B cell (primary cell): ENCODE data around the gene USP12. TPM values are rescaled to one million over a fixed set of nuclear protein-coding genes. Genes with fewer than 3 reads are reported as not detected.

Experiments used
- ATAC-seq: fragments of 200-7000 bp; cut with Tn5 transposase; one replicate; pipeline ENCODE4 v1.10.0; 2021; ENCODE audit warnings: low read depth, mild to moderate bottlenecking, moderate number of reproducible peaks, moderate library complexity
- CTCF ChIA-PET: fragments of 350-600 bp; sonication (Branson Sonifier 250); formaldehyde crosslinking; loops from one replicate; lab custom pipeline; 2021; ENCODE audit warnings: antibody characterized with exemption, inconsistent platforms; lab: Charles Lee
- POLR2A ChIA-PET: fragments of 350-600 bp; sonication (Branson Sonifier 250); formaldehyde crosslinking; loops from one replicate; lab custom pipeline; 2021; ENCODE audit warnings: antibody characterized with exemption; lab: Charles Lee
- DNase-seq: peaks from one replicate; pipeline ENCODE4 v3.0.0; 2013
- H2AFZ ChIP-seq: 2 replicates; pipeline ENCODE4 v1.6.1; 2012; ENCODE audit warnings: mild to moderate bottlenecking, low read depth, low read length; ENCODE audit not compliant: insufficient read depth, poor library complexity, severe bottlenecking
- H3K27ac ChIP-seq, 2 donors: 1 replicate in 1 of 2; 2 replicates in 1 of 2; pipeline ENCODE4 v1.5.1; 2012 to 2013; ENCODE audit warnings: low read length in 2 of 2, mild to moderate bottlenecking in 2 of 2, moderate library complexity in 1 of 2
- H3K27me3 ChIP-seq, 4 experiments: fragments of 200-600 bp in 1 of 4; sonication (generic) in 1 of 4; replicated peaks in 1 of 4; 1 replicate in 2 of 4; 2 replicates in 2 of 4; pipeline versions ENCODE4 v1.6.1 to v1.7.0; 2013 to 2016; ENCODE audit warnings: low read length in 3 of 4, mild to moderate bottlenecking in 2 of 4, mixed read lengths in 1 of 4, moderate library complexity in 1 of 4; ENCODE audit not compliant: insufficient read depth in 4 of 4, control insufficient read depth in 3 of 4; ENCODE audit errors: control extremely low read depth in 1 of 4
- H3K36me3 ChIP-seq, 2 experiments: replicated peaks in 1 of 2; 1 replicate in 1 of 2; 2 replicates in 1 of 2; pipeline versions ENCODE4 v1.6.1 to v1.7.1; 2013; ENCODE audit warnings: low read length in 1 of 2; ENCODE audit not compliant: insufficient read depth in 2 of 2, control insufficient read depth in 1 of 2; ENCODE audit errors: control extremely low read depth in 1 of 2, extremely low read depth in 1 of 2
- H3K4me1 ChIP-seq, 2 donors: fragments of 200-600 bp in 1 of 2; sonication (generic) in 1 of 2; 1 replicate in 1 of 2; 2 replicates in 1 of 2; pipeline versions ENCODE4 v1.5.1 to v1.6.1; 2013 to 2017; ENCODE audit warnings: low read length in 2 of 2; ENCODE audit not compliant: control insufficient read depth in 2 of 2, insufficient read depth in 2 of 2
- H3K4me2 ChIP-seq: replicated peaks from 2 replicates; pipeline ENCODE3; 2012; ENCODE audit warnings: mild to moderate bottlenecking, low read depth, low read length; ENCODE audit not compliant: poor library complexity, severe bottlenecking
- H3K4me3 ChIP-seq, 5 experiments: fragments of 200-600 bp in 1 of 5; sonication (generic) in 1 of 5; 1 replicate in 3 of 5; 2 replicates in 2 of 5; pipeline versions ENCODE4 v1.5.1 to v1.7.0; 2011 to 2016; ENCODE audit warnings: low read length in 4 of 5, mild to moderate bottlenecking in 4 of 5, low read depth in 2 of 5, control low read depth in 1 of 5, moderate library complexity in 1 of 5; ENCODE audit not compliant: insufficient read depth in 1 of 5; ENCODE audit errors: control extremely low read depth in 1 of 5, extremely low read depth in 1 of 5
- H3K79me2 ChIP-seq: fragments of 200-600 bp; sonication (generic); one replicate; pipeline ENCODE4 v1.6.0; 2016; ENCODE audit warnings: low read length; ENCODE audit not compliant: control insufficient read depth, insufficient read depth
- H3K9ac ChIP-seq: fragments of 200-600 bp; sonication (generic); 2 replicates; pipeline ENCODE4 v1.6.1; 2017; ENCODE audit warnings: mild to moderate bottlenecking, low read length, moderate library complexity
- H3K9me3 ChIP-seq, 3 donors: one replicate each; pipeline versions ENCODE4 v1.6.1 to v1.7.1; 2013; ENCODE audit warnings: low read length in 2 of 3; ENCODE audit not compliant: control insufficient read depth in 2 of 3, insufficient read depth in 1 of 3; ENCODE audit errors: control extremely low read depth in 1 of 3
- H4K20me1 ChIP-seq: 2 replicates; pipeline ENCODE4 v1.6.0; 2012; ENCODE audit warnings: mild to moderate bottlenecking, low read length; ENCODE audit not compliant: insufficient read depth, control insufficient read depth, poor library complexity, severe bottlenecking
- H3K27ac Mint-ChIP-seq: one replicate; pipeline ENCODE4 v1.8.0; 2021; ENCODE audit warnings: mixed read lengths
- H3K27me3 Mint-ChIP-seq: one replicate; pipeline ENCODE4 v1.8.0; 2021; ENCODE audit warnings: mixed read lengths
- H3K4me1 Mint-ChIP-seq: one replicate; pipeline ENCODE4 v1.8.0; 2021; ENCODE audit warnings: mixed read lengths
- H3K4me3 Mint-ChIP-seq: one replicate; pipeline ENCODE4 v1.8.0; 2021; ENCODE audit warnings: mixed read lengths
- H3K9me3 Mint-ChIP-seq: one replicate; pipeline ENCODE4 v1.8.0; 2022; ENCODE audit warnings: mixed read lengths; ENCODE audit not compliant: insufficient read depth
- CTCF ChIP-seq: fragments of 200-600 bp; IDR thresholded peaks from one replicate; pipeline ENCODE4 v1.8.0; 2022; ENCODE audit warnings: antibody characterized with exemption, mild to moderate bottlenecking
- EZH2 ChIP-seq: IDR thresholded peaks from 2 replicates; pipeline ENCODE4 v1.6.1; 2012; ENCODE audit warnings: borderline replicate concordance, low read depth, mild to moderate bottlenecking, moderate library complexity, low read length; ENCODE audit not compliant: insufficient read depth, poor library complexity, severe bottlenecking
- WGBS: methylation state at CpG from one replicate; pipeline ENCODE4 v1.1.5; 2013; ENCODE audit warnings: missing lambda C conversion rate; ENCODE audit not compliant: insufficient coverage; 5-methylcytosine and 5-hydroxymethylcytosine counted together
- intact Hi-C: fragments of 100-400 bp; cut with micrococcal nuclease; formaldehyde crosslinking; loops from one replicate; pipeline ENCODE4 v1.10.0; 2022
- polyA plus RNA-seq: library from polyadenylated mRNA; depleted of rRNA; stranded (reverse); fragments of >200 nt; gene quantifications from 2 replicates; pipeline ENCODE4 v1.2.3, GENCODE V29; 2012
- total RNA-seq, 2 donors: library from RNA; stranded (reverse); fragments of 120-200 nt in 1 of 2; gene quantifications; 1 replicate in 1 of 2; 2 replicates in 1 of 2; pipeline versions ENCODE4 v1.2.3 to v1.2.4, GENCODE V29; 2013 to 2022

The USP12 gene
- total and polyA plus RNA-seq, 2 donors (not counting 1 experiment from before 2014, with no cell fraction given) = 21.7 to 46.3 TPM

DNA sequence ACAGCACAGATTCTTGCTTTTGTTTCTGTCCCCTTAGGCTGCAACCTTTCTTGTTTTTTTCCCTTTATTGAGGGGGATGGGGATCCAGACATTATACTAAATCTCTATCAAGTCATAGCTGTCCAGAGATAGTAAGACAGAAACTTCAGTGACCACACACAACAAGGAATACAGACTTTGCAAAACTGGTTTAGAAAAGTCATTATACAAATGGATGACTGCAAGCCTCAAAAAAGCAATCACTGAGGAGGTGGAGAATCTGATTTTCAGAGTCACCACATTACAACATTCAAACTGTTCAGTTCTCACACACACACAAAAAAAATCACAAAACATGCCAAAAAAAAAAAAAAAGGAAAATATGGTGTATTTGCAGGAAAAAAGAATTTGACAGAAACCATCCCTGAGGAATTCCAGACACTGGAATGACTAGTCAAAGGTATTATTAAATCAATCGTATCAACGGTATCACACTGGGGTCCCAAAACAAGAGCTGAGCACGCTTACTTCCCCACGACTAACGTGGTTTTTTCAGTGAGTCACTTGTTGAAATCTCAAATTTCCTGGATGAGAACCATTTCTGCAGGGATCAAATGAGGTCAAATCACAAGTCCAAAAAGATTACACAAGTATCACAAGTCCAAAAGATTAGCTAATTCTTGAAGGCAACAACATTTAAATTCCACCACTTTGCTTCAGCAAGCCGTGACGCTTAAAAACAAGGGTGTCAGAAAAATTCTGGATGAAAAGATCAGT is 41.2 kb downstream of the USP12 start:
- Mint-ChIP-seq H3K4me3 (no peak overlapping the region), H3K27me3 (no peaks in the 10 kb centered on the region), H3K9me3 (peaks cover 3% of the 10 kb centered on the region), H3K27ac (peak overlapping the region; percentile 80), H3K4me1 (peaks cover 81% of the 10 kb centered on the region)
- Histone ChIP-seq H2AFZ (no peak overlapping the region), H3K27me3 (no peaks in the 10 kb centered on the region), H3K36me3 (peaks cover 0 to 2% of the 10 kb centered on the region in 2 experiments), H3K27ac (no peak overlapping the region), H3K9me3 (peaks cover 3 to 17% (median 12%) of the 10 kb centered on the region in 3 donors), H3K9ac (no peak overlapping the region), H3K4me3 (no peak overlapping the region), H3K4me2 (no peak overlapping the region), H4K20me1 (peaks cover 78% of the 10 kb centered on the region), H3K79me2 (peaks cover 98% of the 10 kb centered on the region), H3K4me1 (peaks cover 38 to 41% of the 10 kb centered on the region in 2 donors)
- ChIA-PET POLR2A (no interaction called here), CTCF (interaction anchor here (0.6 to 1.4 kb wide), 5 partner anchors 15 to 1032 kb away, joined by 3 to 4 read pairs (median 3); no protein-coding TSS in a partner anchor)
- 67% methylated on average over 5 of the region's 7 CpGs for WGBS
- TF ChIP-seq CTCF (no peak), EZH2 (no peak)
- ATAC-seq (no peak), DNase-seq (no peak)
- intact Hi-C loops = loop anchor here (2.0 kb wide), 2 partner anchors 16 to 40 kb away; partner anchors contain the start of gene USP12
